ENCODE results near the gene MFAP4. TPM values are rescaled to one million over a fixed set of nuclear protein-coding genes. Genes with fewer than 3 reads are reported as not detected.

MFAP4 gene
- total RNA-seq, 5 donors from 2014 or later (not counting 1 experiment from before 2014, with no cell fraction given): 0.18 to 0.63 (median 0.46) TPM; not detected in 2

DNA sequence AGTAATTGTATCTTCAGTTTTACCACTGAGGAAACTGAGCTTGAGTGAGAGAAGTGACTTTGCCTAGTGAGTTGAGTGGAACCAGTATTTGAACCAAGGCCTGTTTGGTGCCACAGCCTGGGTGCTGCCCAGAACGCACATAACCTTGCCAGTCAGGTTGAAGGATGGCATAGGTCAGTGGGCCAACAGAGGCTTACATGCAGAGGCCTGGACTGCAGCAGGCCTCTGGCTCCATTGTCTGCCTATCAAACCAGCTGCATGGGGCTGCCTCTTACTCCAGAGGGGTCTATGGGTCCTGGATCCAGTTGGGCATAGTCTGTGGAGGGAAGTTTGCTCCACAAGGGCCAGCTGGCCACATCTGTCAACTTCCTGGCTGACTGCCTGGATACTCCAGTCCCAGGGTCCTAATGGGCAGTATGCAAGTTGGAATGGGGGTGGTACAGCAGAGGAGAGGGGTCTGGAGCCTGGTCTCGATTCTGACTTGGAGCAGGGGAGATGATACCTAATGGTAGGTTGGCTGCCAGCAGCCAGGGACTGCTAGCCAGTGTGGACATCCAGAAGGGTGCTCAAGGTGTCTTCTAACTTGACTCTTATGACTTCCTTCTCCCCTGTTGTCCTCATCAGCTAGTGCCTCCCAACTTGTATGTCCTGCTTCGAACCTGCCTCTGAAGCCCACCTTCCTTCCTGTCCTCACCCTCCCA, 12.9 kb upstream of the MFAP4 start:
- DNase-seq: no peak
- H3K27me3 Mint-ChIP-seq: no peaks in the 10 kb centered on the region
- ATAC-seq (replicated peaks in 1 of 4): no peak
- ChIA-PET POLR2A (no interaction called here), CTCF (no interaction called here)
- H3K27me3 ChIP-seq (replicated peaks in 1 of 2; ENCODE audit: control insufficient read depth in 2 of 2, extremely low read depth in 1 of 2, insufficient read depth in 2 of 2, low read length in 1 of 2): peaks cover 0 to 14% of the 10 kb centered on the region in 2 experiments
- no peak overlapping the region for H3K4me3 Mint-ChIP-seq
- H3K9me3 ChIP-seq: no peaks in the 10 kb centered on the region
- no peaks in the 10 kb centered on the region for H3K36me3 ChIP-seq (ENCODE audit: control insufficient read depth in 2 of 2, extremely low read depth in 1 of 2, insufficient read depth in 1 of 2, low read length in 1 of 2)
- H3K4me1 ChIP-seq (ENCODE audit: control insufficient read depth in 1 of 2, extremely low read depth in 1 of 2, insufficient read depth in 2 of 2, low read length in 2 of 2): no peaks in the 10 kb centered on the region
- no peak overlapping the region for H3K27ac Mint-ChIP-seq
- H3K36me3 Mint-ChIP-seq: no peaks in the 10 kb centered on the region
- no peak overlapping the region for H3K4me3 ChIP-seq (ENCODE audit: control insufficient read depth in 1 of 2, extremely low read depth in 1 of 2, low read length in 1 of 2)
- WGBS (ENCODE audit: insufficient coverage): 81% methylated on average over 3 of the region's 3 CpGs
- no peaks in the 10 kb centered on the region for H3K9me3 Mint-ChIP-seq
- no peaks in the 10 kb centered on the region for H3K4me1 Mint-ChIP-seq
- H3K27ac ChIP-seq (ENCODE audit: low read length): no peak overlapping the region

DNA sequence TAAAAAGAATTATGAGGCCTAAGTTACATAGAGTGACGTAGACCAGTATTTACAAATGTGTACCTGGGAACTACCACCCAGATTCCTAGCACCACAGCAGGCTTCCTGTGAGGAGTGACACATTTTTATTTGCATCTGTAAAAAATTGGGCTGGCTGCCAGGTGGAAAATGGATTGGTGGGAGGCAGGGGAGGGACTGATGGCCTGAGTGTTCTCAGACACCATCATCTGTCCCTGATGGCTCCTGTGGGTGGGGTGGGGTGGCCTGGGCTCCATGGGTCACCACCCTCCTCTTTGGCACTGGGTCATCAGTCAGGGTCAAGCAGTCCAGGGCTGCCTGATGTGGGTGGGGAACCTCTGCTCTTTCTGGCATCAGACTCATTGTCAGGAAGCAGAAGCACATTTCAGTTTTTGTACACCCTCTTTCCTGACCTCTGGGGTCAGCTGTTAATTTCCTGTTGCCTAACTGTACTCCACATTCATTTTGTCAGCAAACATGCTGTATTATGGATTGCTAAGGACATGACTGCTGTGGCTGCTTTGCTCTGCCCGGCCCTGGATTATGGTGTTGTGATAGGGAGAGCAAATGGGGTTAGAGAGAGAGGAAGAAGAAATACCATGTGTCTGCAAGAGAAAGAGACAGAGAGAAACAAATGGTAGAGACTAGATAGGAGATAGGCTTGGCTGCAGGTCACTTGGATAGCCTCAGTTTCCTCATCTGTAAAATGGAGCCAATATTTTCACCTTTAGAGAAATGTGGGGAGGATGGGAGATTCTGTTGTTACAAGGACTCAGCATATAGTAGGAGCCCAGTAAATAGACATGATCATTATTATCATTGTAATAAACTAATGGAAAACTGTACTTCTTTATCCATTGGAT, 11.6 kb upstream of the MFAP4 start:
- no peaks in the 10 kb centered on the region for H3K27me3 Mint-ChIP-seq
- no peak for ATAC-seq (replicated peaks in 1 of 4)
- CTCF ChIA-PET: no interaction called here

DNA sequence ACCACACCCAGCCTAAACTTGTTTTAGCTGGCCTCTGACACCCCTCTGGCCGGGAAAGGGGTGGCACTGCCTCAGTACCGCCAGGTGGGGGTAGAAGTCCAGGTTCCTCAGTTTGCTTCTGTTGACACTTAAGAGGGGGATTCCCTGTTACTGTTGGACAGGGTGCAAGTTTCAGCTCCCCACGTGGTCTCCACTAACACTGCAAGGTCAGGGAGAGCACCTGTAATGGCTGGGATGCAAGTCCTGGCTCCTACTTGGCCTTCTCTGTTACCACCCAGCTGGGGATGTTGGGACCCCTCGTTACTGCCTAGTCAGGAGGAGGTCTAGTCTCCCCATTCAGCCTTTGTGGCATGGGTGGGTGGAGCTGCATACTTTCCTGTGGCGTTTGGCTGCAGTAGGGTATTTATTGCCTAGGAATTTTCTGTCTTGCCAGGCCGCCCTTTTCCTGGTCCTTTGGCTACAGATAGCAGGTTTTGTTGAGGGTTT, 10.6 kb upstream of the MFAP4 start:
- H3K27me3 Mint-ChIP-seq: no peaks in the 10 kb centered on the region
- no peak overlapping the region for H3K27ac ChIP-seq (ENCODE audit: low read length)
- no peak for ATAC-seq (replicated peaks in 1 of 4)
- ChIA-PET POLR2A (no interaction called here), CTCF (no interaction called here)
- no peak overlapping the region for H3K27ac Mint-ChIP-seq
- H3K36me3 ChIP-seq (ENCODE audit: control insufficient read depth in 2 of 2, extremely low read depth in 1 of 2, insufficient read depth in 1 of 2, low read length in 1 of 2): no peaks in the 10 kb centered on the region
- no peaks in the 10 kb centered on the region for H3K9me3 ChIP-seq
- H3K4me1 ChIP-seq (ENCODE audit: control insufficient read depth in 1 of 2, extremely low read depth in 1 of 2, insufficient read depth in 2 of 2, low read length in 2 of 2): no peaks in the 10 kb centered on the region
- H3K36me3 Mint-ChIP-seq: no peaks in the 10 kb centered on the region
- DNase-seq: no peak
- H3K27me3 ChIP-seq (replicated peaks in 1 of 2; ENCODE audit: control insufficient read depth in 2 of 2, extremely low read depth in 1 of 2, insufficient read depth in 2 of 2, low read length in 1 of 2): peaks cover 0 to 9% of the 10 kb centered on the region in 2 experiments
- no peaks in the 10 kb centered on the region for H3K4me1 Mint-ChIP-seq
- H3K4me3 ChIP-seq (ENCODE audit: control insufficient read depth in 1 of 2, extremely low read depth in 1 of 2, low read length in 1 of 2): no peak overlapping the region
- 74% methylated on average over 3 of the region's 6 CpGs for WGBS (ENCODE audit: insufficient coverage)
- H3K9me3 Mint-ChIP-seq: no peaks in the 10 kb centered on the region
- H3K4me3 Mint-ChIP-seq: no peak overlapping the region

More for the DNA sequence above, 11.6 kb upstream of the MFAP4 start:
- Histone ChIP-seq H3K27ac (ENCODE audit: low read length) (no peak overlapping the region), H3K9me3 (no peaks in the 10 kb centered on the region), H3K36me3 (ENCODE audit: control insufficient read depth in 2 of 2, extremely low read depth in 1 of 2, insufficient read depth in 1 of 2, low read length in 1 of 2) (no peaks in the 10 kb centered on the region), H3K4me1 (ENCODE audit: control insufficient read depth in 1 of 2, extremely low read depth in 1 of 2, insufficient read depth in 2 of 2, low read length in 2 of 2) (no peaks in the 10 kb centered on the region), H3K27me3 (replicated peaks in 1 of 2; ENCODE audit: control insufficient read depth in 2 of 2, extremely low read depth in 1 of 2, insufficient read depth in 2 of 2, low read length in 1 of 2) (peaks cover 0 to 14% of the 10 kb centered on the region in 2 experiments), H3K4me3 (ENCODE audit: control insufficient read depth in 1 of 2, extremely low read depth in 1 of 2, low read length in 1 of 2) (no peak overlapping the region)
- WGBS (ENCODE audit: insufficient coverage): 100% methylated on average over 1 of the region's 2 CpGs
- H3K27ac Mint-ChIP-seq: no peak overlapping the region
- no peak overlapping the region for H3K4me3 Mint-ChIP-seq
- POLR2A ChIA-PET: no interaction called here
- no peaks in the 10 kb centered on the region for H3K4me1 Mint-ChIP-seq
- no peak for DNase-seq
- no peaks in the 10 kb centered on the region for H3K36me3 Mint-ChIP-seq
- H3K9me3 Mint-ChIP-seq: no peaks in the 10 kb centered on the region

DNA sequence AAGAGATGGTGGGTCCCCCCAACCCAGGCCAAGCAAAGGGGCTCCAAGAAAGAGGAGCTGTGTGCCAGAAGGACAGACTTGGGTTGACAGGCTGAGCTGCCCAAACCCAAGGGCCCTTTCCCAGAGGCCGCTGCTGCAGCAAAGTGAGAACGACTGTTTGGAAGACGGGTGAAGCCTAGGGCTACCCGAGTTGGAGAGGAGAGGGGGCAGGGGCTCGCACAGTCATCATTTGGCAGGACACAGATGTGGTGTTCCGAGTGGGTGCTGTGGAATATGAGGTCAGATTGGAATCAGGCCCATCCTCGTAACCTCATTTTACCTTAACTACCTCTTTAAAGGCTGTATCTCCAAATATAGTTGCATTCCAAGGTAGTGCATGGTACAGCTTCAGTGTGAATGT, 5.3 kb upstream of the MFAP4 start:
- ChIA-PET POLR2A (no interaction called here), CTCF (no interaction called here)
- Histone ChIP-seq H3K27me3 (replicated peaks in 1 of 2; ENCODE audit: control insufficient read depth in 2 of 2, extremely low read depth in 1 of 2, insufficient read depth in 2 of 2, low read length in 1 of 2) (peaks cover 0 to 8% of the 10 kb centered on the region in 2 experiments), H3K36me3 (ENCODE audit: control insufficient read depth in 2 of 2, extremely low read depth in 1 of 2, insufficient read depth in 1 of 2, low read length in 1 of 2) (no peaks in the 10 kb centered on the region), H3K27ac (ENCODE audit: low read length) (no peak overlapping the region), H3K4me1 (ENCODE audit: control insufficient read depth in 1 of 2, extremely low read depth in 1 of 2, insufficient read depth in 2 of 2, low read length in 2 of 2) (no peaks in the 10 kb centered on the region), H3K9me3 (no peaks in the 10 kb centered on the region), H3K4me3 (ENCODE audit: control insufficient read depth in 1 of 2, extremely low read depth in 1 of 2, low read length in 1 of 2) (no peak overlapping the region)
- Mint-ChIP-seq H3K4me3 (no peak overlapping the region), H3K27ac (no peak overlapping the region), H3K36me3 (no peaks in the 10 kb centered on the region), H3K4me1 (peaks cover 0 to 7% (median 0%) of the 10 kb centered on the region in 3 donors), H3K9me3 (no peaks in the 10 kb centered on the region), H3K27me3 (peaks cover 0 to 4% of the 10 kb centered on the region in 2 donors)
- ATAC-seq (replicated peaks in 1 of 4) (no peak), DNase-seq (no peak)
- WGBS (ENCODE audit: insufficient coverage): 96% methylated on average over 3 of the region's 7 CpGs

DNA sequence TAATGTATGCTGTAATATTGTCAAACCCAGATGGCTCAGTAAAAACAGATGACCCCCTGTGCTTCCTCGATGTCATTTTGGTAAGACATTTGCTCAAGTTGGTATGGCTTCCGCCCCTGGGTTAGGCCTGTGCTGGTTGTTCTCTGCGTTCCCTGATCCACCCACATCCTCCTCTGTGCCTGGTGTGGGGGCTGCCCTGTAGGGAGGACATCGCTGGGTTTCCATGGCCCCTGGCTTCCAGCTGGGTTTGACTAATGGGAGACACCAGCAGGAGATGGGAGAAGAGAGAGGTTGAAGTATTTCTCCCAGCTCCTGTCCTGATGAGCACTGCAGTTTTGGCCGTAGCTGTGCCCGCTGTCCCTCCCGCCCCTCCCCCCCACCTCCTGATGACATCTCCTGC, 4.4 kb upstream of the MFAP4 start:
- no peak overlapping the region for H3K27ac ChIP-seq (ENCODE audit: low read length)
- Mint-ChIP-seq H3K4me1 (peaks cover 0 to 7% (median 0%) of the 10 kb centered on the region in 3 donors), H3K4me3 (no peak overlapping the region), H3K9me3 (no peaks in the 10 kb centered on the region), H3K36me3 (no peaks in the 10 kb centered on the region), H3K27ac (no peak overlapping the region), H3K27me3 (peaks cover 0 to 4% of the 10 kb centered on the region in 2 donors)
- H3K9me3 ChIP-seq: no peaks in the 10 kb centered on the region
- no peaks in the 10 kb centered on the region for H3K36me3 ChIP-seq (ENCODE audit: control insufficient read depth in 2 of 2, extremely low read depth in 1 of 2, insufficient read depth in 1 of 2, low read length in 1 of 2)
- POLR2A ChIA-PET: no interaction called here
- H3K27me3 ChIP-seq (replicated peaks in 1 of 2; ENCODE audit: control insufficient read depth in 2 of 2, extremely low read depth in 1 of 2, insufficient read depth in 2 of 2, low read length in 1 of 2): peaks cover 0 to 12% of the 10 kb centered on the region in 2 experiments
- peaks cover 0 to 2% of the 10 kb centered on the region in 2 experiments for H3K4me1 ChIP-seq (ENCODE audit: control insufficient read depth in 1 of 2, extremely low read depth in 1 of 2, insufficient read depth in 2 of 2, low read length in 2 of 2)
- DNase-seq: no peak
- CTCF ChIA-PET: no interaction called here
- no peak overlapping the region for H3K4me3 ChIP-seq (ENCODE audit: control insufficient read depth in 1 of 2, extremely low read depth in 1 of 2, low read length in 1 of 2)
- WGBS (ENCODE audit: insufficient coverage): no CpG with 5 or more reads among the region's 7 CpGs
- ATAC-seq (replicated peaks in 1 of 4): no peak

DNA sequence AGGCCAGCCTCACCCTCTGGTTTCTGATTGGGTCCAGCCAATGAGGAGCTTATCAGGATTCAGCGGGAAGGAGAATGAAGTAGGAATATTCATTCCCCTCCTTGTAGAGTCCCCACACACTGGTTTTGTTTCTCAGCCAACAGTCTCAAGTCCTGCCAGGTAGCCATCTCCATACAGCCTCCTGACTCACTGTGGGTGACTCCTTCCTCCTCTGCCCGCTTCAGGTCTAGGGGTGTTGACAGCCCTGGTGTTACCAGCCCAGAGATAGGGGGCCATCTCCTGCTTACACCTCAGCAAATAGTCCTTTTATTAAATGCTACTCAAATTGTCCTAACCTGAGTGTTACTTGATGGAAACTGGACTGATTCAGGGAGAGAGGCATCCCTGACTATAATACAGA, 4.0 kb upstream of the MFAP4 start:
- Mint-ChIP-seq H3K4me3 (no peak overlapping the region), H3K9me3 (no peaks in the 10 kb centered on the region), H3K36me3 (no peaks in the 10 kb centered on the region), H3K27me3 (peaks cover 0 to 4% of the 10 kb centered on the region in 2 donors), H3K4me1 (peaks cover 0 to 7% (median 2%) of the 10 kb centered on the region in 3 donors), H3K27ac (no peak overlapping the region)
- POLR2A ChIA-PET: no interaction called here
- Histone ChIP-seq H3K36me3 (ENCODE audit: control insufficient read depth in 2 of 2, extremely low read depth in 1 of 2, insufficient read depth in 1 of 2, low read length in 1 of 2) (no peaks in the 10 kb centered on the region), H3K27ac (ENCODE audit: low read length) (no peak overlapping the region), H3K4me1 (ENCODE audit: control insufficient read depth in 1 of 2, extremely low read depth in 1 of 2, insufficient read depth in 2 of 2, low read length in 2 of 2) (peaks cover 0 to 2% of the 10 kb centered on the region in 2 experiments), H3K4me3 (ENCODE audit: control insufficient read depth in 1 of 2, extremely low read depth in 1 of 2, low read length in 1 of 2) (no peak overlapping the region), H3K9me3 (no peaks in the 10 kb centered on the region), H3K27me3 (replicated peaks in 1 of 2; ENCODE audit: control insufficient read depth in 2 of 2, extremely low read depth in 1 of 2, insufficient read depth in 2 of 2, low read length in 1 of 2) (peaks cover 0 to 13% of the 10 kb centered on the region in 2 experiments)
- no peak for DNase-seq
- WGBS (ENCODE audit: insufficient coverage): no CpG with 5 or more reads among the region's 2 CpGs
- ATAC-seq (replicated peaks in 1 of 4): no peak
- CTCF ChIA-PET: no interaction called here
